Kidney epithelial cell (primary cell): ENCODE data around the gene ABHD2. TPM values are rescaled to one million over a fixed set of nuclear protein-coding genes. Genes with fewer than 3 reads are reported as not detected.
"Not testable (repeated sequence)": the region's sequence is repeated elsewhere in the genome, so short reads cannot be mapped to it uniquely, and the experiment has no call there.

Source experiments
- DNase-seq: peaks from one replicate; pipeline ENCODE4 v3.0.0-alpha.2; 2010; ENCODE audit warnings: low read depth
- H3K27me3 ChIP-seq: 2 replicates; pipeline ENCODE4 v1.6.0; 2011; ENCODE audit warnings: low read length; ENCODE audit not compliant: control insufficient read depth, insufficient read depth
- H3K36me3 ChIP-seq: 2 replicates; pipeline ENCODE4 v1.5.1; 2011; ENCODE audit warnings: low read length; ENCODE audit not compliant: control insufficient read depth, insufficient read depth
- H3K4me3 ChIP-seq: 2 replicates; pipeline ENCODE4 v1.5.1; 2011; ENCODE audit warnings: low read depth, mild to moderate bottlenecking, control low read depth, low read length
- total RNA-seq: library from RNA; depleted of rRNA; stranded (reverse); fragments of >200 nt; gene quantifications from 2 replicates; pipeline ENCODE4 v1.2.3, GENCODE V29; 2015
- TF ChIP-seq, protein P1 (sequence below): IDR thresholded peaks from 2 replicates; pipeline ENCODE4 v1.5.1; 2011; ENCODE audit warnings: mild to moderate bottlenecking, moderate library complexity, low read length, control low read depth, inconsistent platforms; ENCODE audit not compliant: insufficient read depth, poor library complexity, severe bottlenecking

ABHD2 gene
- total RNA-seq, 1 donor from 2014 or later: 39.7 TPM

GRCh38 chr15:89132611-89133507 is 44.6 kb downstream of the ABHD2 start:
- no peak for DNase-seq
- H3K4me3 ChIP-seq: no peak overlapping the region
- H3K36me3 ChIP-seq: no peaks in the 10 kb centered on the region
- TF ChIP-seq, protein P1, sequence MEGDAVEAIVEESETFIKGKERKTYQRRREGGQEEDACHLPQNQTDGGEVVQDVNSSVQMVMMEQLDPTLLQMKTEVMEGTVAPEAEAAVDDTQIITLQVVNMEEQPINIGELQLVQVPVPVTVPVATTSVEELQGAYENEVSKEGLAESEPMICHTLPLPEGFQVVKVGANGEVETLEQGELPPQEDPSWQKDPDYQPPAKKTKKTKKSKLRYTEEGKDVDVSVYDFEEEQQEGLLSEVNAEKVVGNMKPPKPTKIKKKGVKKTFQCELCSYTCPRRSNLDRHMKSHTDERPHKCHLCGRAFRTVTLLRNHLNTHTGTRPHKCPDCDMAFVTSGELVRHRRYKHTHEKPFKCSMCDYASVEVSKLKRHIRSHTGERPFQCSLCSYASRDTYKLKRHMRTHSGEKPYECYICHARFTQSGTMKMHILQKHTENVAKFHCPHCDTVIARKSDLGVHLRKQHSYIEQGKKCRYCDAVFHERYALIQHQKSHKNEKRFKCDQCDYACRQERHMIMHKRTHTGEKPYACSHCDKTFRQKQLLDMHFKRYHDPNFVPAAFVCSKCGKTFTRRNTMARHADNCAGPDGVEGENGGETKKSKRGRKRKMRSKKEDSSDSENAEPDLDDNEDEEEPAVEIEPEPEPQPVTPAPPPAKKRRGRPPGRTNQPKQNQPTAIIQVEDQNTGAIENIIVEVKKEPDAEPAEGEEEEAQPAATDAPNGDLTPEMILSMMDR: no peak
- H3K27me3 ChIP-seq: no peaks in the 10 kb centered on the region

DNA sequence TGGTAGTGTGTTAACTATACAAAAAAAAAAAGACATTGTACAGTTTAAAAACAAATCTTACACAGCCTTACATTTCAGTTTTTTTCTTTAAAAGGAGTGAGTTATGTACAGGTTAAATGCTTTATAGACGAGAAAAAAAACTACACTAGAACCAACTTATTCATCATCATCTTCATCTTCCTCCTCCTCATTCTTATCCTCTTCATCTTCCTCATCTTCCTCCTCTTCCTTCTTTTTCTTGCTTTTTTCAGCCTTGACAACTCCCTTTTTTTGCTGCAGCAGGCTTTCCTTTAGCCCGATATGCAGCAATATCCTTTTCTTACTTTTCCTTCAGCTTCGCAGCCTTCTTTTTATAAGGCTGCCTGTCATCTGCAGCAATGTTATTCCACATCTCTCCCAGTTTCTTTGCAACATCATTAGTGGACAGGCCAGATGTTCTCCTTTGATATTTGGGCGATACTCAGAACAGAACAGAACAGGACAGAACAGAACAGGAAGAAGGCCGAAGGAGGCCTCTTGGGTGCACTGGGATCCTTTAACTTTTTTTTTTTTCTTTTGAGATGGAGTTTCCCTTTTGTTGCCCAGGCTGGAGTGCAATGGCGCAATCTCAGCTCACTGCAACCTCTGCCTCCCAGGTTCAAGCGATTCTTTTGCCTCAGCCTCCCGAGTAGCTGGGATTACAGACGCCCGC is 47.3 kb downstream of the ABHD2 start:
- not testable (repeated sequence) for H3K36me3 ChIP-seq, DNase-seq, H3K27me3 ChIP-seq, H3K4me3 ChIP-seq

- Histone ChIP-seq H3K36me3 (no peaks in the 10 kb centered on the region), H3K27me3 (no peaks in the 10 kb centered on the region), H3K4me3 (no peak overlapping the region)
- DNase-seq: no peak
- TF ChIP-seq, protein P1: no peak
These were observed 48.0 kb downstream of the ABHD2 start for GRCh38 chr15:89136078-89136806.

GRCh38 chr15:89136818-89137772 is 48.8 kb downstream of the ABHD2 start:
- Histone ChIP-seq H3K36me3 (no peaks in the 10 kb centered on the region), H3K4me3 (no peak overlapping the region), H3K27me3 (no peaks in the 10 kb centered on the region)
- no peak for DNase-seq
- TF ChIP-seq, protein P1: no peak

GRCh38 chr15:89137926-89138325 is 49.7 kb downstream of the ABHD2 start:
- DNase-seq: no peak
- no peaks in the 10 kb centered on the region for H3K36me3 ChIP-seq
- TF ChIP-seq, protein P1: no peak

More at GRCh38 chr15:89137926-89138325, 49.7 kb downstream of the ABHD2 start:
- H3K4me3 ChIP-seq: no peak overlapping the region
- H3K27me3 ChIP-seq: no peaks in the 10 kb centered on the region
